ENCODE data around the gene ATP2C2. TPM values are rescaled to one million over a fixed set of nuclear protein-coding genes. Genes with fewer than 3 reads are reported as not detected.

The ATP2C2 gene
- total RNA-seq, 2 experiments from 2014 or later: not detected

GRCh38 chr16:84443166-84443802 lies 74.9 kb downstream of the ATP2C2 start:
- no peaks in the 10 kb centered on the region for H3K4me1 ChIP-seq (ENCODE audit: insufficient read depth, low read length)
- Mint-ChIP-seq H3K4me1 (ENCODE audit: low read depth) (no peaks in the 10 kb centered on the region), H3K27ac (no peak overlapping the region), H3K36me3 (ENCODE audit: low read depth) (no peaks in the 10 kb centered on the region), H3K9me3 (no peaks in the 10 kb centered on the region), H3K4me3 (no peak overlapping the region), H3K27me3 (peaks cover 18% of the 10 kb centered on the region)
- peaks cover 7 to 21% of the 10 kb centered on the region in 2 experiments for H3K27me3 ChIP-seq (ENCODE audit: control insufficient read depth in 1 of 2, insufficient read depth in 2 of 2, low read length in 2 of 2)
- H3K9me3 ChIP-seq (ENCODE audit: control insufficient read depth in 1 of 2, insufficient read depth in 1 of 2, low read length in 2 of 2): no peaks in the 10 kb centered on the region
- ChIA-PET CTCF (interaction anchor here (0.7 kb wide), 1 partner anchor 87 kb away, joined by 4 read pairs; no protein-coding TSS in a partner anchor), POLR2A (no interaction called here)
- DNase-seq: no peak
- no peak for ATAC-seq (ENCODE audit: poor library complexity)
- no peak for TF ChIP-seq CTCF (IDR thresholded peaks at IDR 0.05)
- H3K36me3 ChIP-seq (ENCODE audit: insufficient read depth, low read length): no peaks in the 10 kb centered on the region
- H3K27ac ChIP-seq (ENCODE audit: low read depth in 1 of 2, low read length in 2 of 2): no peak overlapping the region
- intact Hi-C loops (cut with DNase I, micrococcal nuclease): no loop called here
- no peak overlapping the region for H3K4me3 ChIP-seq (ENCODE audit: low read length)

GRCh38 chr16:84444476-84444875 lies 76.1 kb downstream of the ATP2C2 start:
- no peaks in the 10 kb centered on the region for H3K36me3 Mint-ChIP-seq (ENCODE audit: low read depth)
- no peak overlapping the region for H3K4me3 Mint-ChIP-seq
- H3K27me3 ChIP-seq (ENCODE audit: control insufficient read depth in 1 of 2, insufficient read depth in 2 of 2, low read length in 2 of 2): peaks cover 7 to 21% of the 10 kb centered on the region in 2 experiments
- no peaks in the 10 kb centered on the region for H3K9me3 ChIP-seq (ENCODE audit: control insufficient read depth in 1 of 2, insufficient read depth in 1 of 2, low read length in 2 of 2)
- no peak for DNase-seq
- no peaks in the 10 kb centered on the region for H3K36me3 ChIP-seq (ENCODE audit: insufficient read depth, low read length)
- CTCF ChIA-PET: no interaction called here
- no peak overlapping the region for H3K27ac Mint-ChIP-seq
- intact Hi-C loops (cut with DNase I, micrococcal nuclease): no loop called here
- no peak for TF ChIP-seq CTCF (IDR thresholded peaks at IDR 0.05)
- H3K4me1 ChIP-seq (ENCODE audit: insufficient read depth, low read length): no peaks in the 10 kb centered on the region
- H3K9me3 Mint-ChIP-seq: no peaks in the 10 kb centered on the region
- H3K27ac ChIP-seq (ENCODE audit: low read depth in 1 of 2, low read length in 2 of 2): no peak overlapping the region
- no peak for ATAC-seq (ENCODE audit: poor library complexity)
- POLR2A ChIA-PET: no interaction called here
- peaks cover 27% of the 10 kb centered on the region for H3K27me3 Mint-ChIP-seq
- no peaks in the 10 kb centered on the region for H3K4me1 Mint-ChIP-seq (ENCODE audit: low read depth)
- H3K4me3 ChIP-seq (ENCODE audit: low read length): no peak overlapping the region

- ChIA-PET POLR2A (no interaction called here), CTCF (no interaction called here)
- DNase-seq (no peak), ATAC-seq (ENCODE audit: poor library complexity) (no peak)
- H3K27ac ChIP-seq (ENCODE audit: low read depth in 1 of 2, low read length in 2 of 2): no peak overlapping the region
- Mint-ChIP-seq H3K4me3 (no peak overlapping the region), H3K27ac (no peak overlapping the region), H3K9me3 (no peaks in the 10 kb centered on the region), H3K4me1 (ENCODE audit: low read depth) (no peaks in the 10 kb centered on the region), H3K27me3 (peaks cover 31% of the 10 kb centered on the region), H3K36me3 (ENCODE audit: low read depth) (no peaks in the 10 kb centered on the region)
- TF ChIP-seq CTCF (IDR thresholded peaks at IDR 0.05): no peak
- peaks cover 0 to 10% of the 10 kb centered on the region in 2 experiments for H3K9me3 ChIP-seq (ENCODE audit: control insufficient read depth in 1 of 2, insufficient read depth in 1 of 2, low read length in 2 of 2)
- H3K4me3 ChIP-seq (ENCODE audit: low read length): no peak overlapping the region
- H3K27me3 ChIP-seq (ENCODE audit: control insufficient read depth in 1 of 2, insufficient read depth in 2 of 2, low read length in 2 of 2): peaks cover 7 to 21% of the 10 kb centered on the region in 2 experiments
- intact Hi-C loops (cut with DNase I, micrococcal nuclease): no loop called here
- H3K36me3 ChIP-seq (ENCODE audit: insufficient read depth, low read length): no peaks in the 10 kb centered on the region
- no peaks in the 10 kb centered on the region for H3K4me1 ChIP-seq (ENCODE audit: insufficient read depth, low read length)
Observed at GRCh38 chr16:84446084-84446483, 77.7 kb downstream of the ATP2C2 start.

Measured in CD4-positive, alpha-beta T cell (primary cell).